HG03064 (cell line): ENCODE data around the gene KTI12.
"Not testable (repeated sequence)": the region's sequence is repeated elsewhere in the genome, so short reads cannot be mapped to it uniquely, and the experiment has no call there.

ENCODE experiments used
- ATAC-seq: cut with Tn5 transposase; IDR thresholded peaks from one replicate; pipeline ENCODE4 v1.9.1; 2021; ENCODE audit warnings: low read depth; ENCODE audit not compliant: unreplicated experiment

The KTI12 gene

DNA sequence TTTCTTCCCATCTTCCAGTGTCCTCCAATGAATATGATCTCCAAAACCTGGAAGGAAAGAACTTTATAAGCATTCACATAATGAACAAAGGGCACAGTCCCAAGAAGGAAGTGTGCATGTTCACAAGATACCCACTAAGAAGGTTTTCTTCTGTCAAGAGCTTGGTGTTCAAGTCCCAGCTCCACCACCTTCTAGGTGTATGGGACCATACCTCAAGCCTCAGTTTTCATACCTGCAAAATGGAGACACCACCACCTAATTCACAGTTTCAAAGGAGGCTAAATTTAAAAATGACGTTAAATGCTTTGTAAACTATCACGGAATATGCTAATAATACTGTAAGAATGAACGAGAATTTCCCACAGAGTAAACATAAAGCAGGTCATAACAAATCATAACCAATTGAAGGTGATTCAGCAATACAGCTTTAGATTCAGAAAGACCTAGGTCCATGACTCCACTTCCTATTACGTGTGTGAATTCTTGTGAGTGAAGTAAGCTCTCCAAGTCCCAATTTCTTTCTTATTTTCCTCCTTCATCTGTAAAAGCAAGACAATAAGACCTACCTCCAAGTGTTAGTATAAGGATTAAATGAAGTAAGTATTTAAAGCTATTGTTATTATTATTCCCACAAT, 8.1 kb upstream of the KTI12 start:
- ATAC-seq = no peak

DNA sequence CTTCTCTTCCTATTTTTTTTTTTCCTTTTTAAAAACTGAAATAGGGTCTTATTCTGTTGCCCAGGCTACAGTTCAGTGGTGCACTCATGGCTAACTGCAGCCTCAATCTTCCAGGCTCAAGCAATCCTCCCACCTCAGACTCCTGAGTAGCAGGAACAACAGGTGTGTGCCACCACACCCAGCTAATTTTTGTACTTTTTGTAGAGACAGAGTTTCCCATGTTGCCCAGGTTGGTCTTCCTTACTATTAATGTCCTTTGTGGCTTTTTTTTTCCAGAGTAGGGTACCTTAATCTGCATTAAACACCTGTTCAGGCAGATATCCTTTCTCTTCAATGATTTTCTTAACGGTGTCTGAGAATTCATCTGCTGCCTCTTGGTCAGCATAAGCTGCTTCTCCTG, 4.3 kb upstream of the KTI12 start:
- no peak for ATAC-seq

DNA sequence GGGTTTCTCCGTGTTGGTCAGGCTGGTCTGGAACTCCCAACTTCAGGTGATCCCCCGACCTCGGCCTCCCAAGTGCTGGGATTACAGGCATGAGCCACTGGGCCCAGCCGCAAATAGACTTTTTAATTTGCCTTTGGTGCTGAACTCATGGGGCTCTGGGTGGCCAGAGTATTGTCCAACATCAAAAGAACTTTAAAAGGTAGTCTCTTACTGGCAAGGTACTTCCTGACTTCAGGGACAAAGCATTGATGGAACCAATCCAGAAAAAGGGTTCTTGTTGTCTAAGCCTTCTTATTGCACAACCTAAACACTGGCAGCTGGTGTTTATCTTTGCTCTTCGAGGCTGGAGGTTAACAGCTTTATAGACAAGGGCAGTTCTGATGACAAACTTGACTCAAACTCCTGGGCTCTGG, 3.8 kb upstream of the KTI12 start:
- no peak for ATAC-seq

DNA sequence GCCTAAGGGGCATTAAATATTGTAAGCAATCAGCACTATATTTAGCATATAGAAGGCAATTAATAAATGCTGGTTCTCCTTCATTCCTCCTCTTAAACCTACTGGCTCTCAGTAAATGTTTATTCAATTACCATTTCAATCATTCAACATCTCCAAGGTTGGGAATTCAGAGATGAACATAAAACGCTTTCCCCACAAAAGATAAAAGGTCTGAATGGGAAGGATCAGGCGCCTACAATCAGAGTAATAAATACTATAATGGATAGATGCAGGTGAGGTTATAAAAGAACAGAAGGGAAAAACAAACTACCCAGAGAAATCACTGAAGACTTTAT, 407 bp upstream of the KTI12 start:
- ATAC-seq = no peak

DNA sequence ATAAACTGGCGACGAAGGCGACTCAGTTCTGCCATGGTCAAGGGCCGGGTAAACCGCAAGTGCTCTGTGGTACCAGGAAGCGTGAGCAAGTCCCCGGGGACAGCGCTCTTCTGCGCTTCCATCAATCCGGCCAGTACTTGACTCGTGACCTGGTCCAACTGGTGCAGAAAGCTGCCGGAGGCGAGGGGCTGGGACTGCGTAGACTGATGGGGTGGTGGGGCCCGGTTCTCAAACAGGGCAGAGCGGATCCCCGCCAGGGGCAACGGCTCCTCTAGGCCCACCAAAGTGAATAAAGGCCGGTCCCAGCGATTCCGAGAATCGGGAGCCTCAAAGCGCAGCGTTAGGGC, 852 bp downstream of the KTI12 start:
- peak; percentile 41 for ATAC-seq

DNA sequence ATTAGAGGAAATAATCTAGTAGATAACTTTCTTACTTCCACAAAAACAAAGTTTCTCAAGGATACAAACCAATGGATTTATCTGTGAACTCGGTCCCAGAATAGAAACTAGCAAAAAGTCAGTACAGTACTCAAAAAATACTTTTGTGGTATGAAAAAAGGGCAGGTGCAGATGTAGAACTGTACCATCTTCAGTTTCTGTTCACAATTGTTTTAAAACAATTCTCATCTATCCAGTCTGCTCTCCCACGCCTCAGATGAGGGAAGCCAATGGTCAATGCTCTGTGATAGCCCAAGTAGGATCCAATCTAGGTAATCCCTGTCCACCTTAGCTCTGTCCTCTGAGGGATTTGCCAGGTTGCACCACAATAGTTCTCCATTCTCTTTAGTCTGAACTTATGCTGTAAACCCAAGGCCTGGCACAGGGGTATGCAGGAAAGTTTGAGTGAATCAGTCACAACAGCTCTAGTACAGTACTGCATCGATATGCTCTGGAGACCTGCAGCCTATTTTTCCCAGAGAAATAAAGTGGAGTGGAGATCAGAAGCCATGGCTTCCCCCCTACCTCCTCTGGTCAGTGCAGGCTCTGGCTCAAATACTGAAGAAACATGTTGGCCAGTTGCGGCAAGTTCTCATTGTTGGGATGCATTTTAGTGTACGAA, 1.4 kb downstream of the KTI12 start:
- ATAC-seq = peak; percentile 32

DNA sequence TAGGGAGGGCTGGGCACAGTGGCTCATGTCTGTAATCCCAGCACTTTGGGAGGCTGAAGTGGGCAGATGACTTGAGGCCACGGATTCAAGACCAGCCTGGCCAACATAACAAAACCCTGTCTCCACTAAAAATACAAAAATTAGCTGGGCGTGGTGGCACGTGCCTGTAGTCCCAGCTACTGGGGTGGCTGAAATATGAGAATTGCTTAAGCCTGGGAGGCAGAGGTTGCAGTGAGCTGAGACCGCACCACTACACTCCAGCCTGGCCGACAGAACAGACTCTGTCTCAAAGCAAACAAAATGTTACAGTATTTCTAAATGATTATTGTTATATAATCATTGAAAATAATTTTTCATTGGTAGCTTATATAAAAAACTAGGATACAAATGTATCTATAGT, 4.8 kb downstream of the KTI12 start:
- ATAC-seq = not testable (repeated sequence)

DNA sequence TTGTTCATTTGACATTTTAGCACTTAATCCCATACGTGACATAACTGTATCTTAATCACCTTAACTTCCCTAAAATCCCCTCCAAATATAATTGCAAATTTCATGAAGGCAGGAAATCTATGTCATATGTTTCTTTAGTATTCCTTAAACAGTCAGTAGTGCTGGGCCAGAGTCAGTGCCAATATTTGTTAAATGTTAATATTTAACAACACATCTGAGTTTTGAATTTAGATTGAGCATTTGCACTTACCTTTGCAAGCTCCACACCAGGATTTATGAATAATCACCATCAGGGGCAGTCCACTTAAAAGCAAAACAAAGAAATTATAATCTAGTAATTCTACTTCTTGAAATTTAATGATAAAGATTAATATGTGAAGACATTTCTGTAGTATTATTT, 5.3 kb downstream of the KTI12 start:
- ATAC-seq = no peak

DNA sequence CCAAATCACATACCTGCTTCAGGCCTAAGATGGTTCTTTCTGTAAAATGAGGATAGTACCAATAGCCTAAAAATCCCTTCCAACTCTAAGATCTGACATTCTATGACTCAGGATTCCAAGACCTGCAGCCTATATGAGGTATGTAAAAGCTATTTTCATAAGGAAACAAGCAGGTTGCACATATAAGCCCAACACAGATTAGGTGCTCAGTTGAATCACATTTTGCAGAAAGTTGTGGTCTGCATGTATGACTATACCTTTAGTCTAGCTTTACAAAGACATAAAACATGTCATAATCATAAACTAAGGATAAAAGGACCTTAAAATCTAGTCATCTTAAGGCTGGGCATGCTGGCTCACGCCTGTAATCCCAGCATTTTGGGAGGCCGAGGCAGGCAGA, 7.3 kb downstream of the KTI12 start:
- no peak for ATAC-seq

DNA sequence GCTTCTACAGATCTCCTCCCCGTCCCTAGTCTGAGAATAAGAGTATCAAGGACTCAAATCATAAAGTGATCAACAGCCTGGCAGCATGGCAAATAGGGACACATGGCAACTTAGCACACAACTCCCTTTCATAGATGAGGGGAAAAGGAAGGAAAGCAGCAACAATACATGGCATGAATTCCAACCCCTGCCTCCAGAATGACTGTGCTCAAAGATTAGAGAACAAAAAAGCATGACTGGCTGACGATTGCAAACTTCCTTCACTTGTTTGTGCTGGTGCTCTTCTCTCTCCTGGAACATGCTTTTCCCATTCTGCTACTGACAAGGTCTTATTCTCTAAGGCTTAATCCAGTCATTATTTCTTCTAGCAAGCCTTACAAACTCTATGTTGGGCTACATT, 11.5 kb downstream of the KTI12 start:
- ATAC-seq = no peak

DNA sequence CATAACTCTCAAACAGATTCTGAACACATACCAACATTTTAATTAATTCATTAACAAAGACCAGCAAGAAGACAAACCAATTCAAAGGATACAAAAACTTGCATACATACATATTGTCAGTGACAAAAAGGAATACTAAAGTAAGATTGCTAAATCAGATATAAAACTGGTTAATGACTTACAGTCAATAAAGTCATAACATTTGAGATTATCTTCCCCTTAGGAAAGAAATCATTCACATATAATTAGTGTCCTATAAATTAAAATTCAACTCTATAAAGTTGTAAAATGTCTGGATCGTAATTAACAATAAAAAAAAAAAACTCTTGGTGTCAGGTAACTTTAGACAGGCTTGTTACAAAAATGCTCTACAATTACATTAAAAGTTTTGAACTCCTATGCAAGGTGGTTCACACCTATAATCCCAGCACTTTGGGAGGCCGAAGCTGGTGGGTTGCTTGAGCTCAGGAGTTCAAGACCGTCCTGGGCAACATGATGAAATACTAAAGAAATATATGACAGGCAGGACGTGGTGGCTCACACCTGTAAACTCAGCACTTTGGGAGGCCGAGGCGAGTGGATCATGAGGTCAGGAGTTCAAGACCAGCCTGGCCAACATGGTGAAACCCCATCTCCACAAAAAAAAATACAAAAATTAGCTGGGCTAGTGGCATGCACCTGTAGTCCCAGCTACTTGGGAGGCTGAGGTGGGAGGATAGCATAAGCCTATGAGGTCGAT, 25.4 kb downstream of the KTI12 start:
- ATAC-seq = no peak

DNA sequence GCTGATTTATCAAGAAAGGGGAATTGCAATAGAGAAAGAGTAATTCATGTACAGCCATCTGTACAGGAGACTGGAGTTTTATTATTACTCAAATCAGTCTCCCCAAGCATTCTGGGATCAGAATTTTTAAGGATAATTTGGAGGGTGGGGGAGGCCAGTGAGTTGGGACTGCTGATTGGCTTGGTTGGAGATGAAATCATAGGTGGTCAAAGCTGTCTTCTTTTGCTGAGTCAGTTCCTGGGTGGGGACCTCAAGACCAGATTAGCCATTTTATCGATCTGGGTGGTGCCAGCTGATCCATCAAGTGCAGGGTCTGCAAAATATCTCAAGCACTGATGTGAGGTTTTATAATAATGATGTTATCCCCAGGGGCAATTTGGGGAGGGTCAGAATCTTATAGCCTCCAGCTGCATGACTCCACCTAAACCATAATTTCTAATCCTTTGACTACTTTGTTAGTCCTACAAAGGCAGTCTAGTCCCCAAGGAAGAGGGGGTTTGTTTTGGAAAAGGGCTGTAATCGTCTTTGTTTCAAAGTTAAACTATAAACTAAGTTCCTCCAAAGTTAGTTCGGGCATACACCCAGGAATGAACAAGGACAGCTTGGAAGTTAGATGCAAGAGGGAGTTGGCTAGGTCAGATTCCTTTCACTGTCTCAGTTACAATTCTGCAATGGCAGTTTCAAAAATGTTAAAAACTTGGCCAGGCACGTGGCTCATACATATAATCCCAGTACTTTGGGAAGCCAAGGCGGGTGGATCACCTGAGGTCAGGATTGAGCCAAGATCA, 26.2 kb downstream of the KTI12 start:
- ATAC-seq = no peak

DNA sequence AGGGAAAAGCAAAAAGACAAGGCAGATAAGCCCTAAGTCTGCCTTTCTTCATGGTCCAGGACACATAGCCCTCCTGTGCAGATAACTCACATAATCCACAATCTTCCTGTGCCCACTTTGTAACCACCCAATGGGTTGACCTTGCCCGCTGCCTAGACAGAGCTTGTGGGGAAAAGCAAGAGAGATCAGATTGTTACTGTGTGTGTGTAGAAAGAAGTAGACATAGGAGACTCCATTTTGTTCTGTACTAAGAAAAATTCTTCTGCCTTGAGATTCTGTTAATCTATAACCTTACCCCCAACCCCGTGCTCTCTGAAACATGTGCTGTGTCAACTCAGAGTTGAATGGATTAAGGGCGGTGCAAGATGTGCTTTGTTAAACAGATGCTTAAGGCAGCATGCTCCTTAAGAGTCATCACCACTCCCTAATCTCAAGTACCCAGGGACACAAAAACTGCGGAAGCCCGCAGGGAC, 27.5 kb downstream of the KTI12 start:
- ATAC-seq = not testable (repeated sequence)

DNA sequence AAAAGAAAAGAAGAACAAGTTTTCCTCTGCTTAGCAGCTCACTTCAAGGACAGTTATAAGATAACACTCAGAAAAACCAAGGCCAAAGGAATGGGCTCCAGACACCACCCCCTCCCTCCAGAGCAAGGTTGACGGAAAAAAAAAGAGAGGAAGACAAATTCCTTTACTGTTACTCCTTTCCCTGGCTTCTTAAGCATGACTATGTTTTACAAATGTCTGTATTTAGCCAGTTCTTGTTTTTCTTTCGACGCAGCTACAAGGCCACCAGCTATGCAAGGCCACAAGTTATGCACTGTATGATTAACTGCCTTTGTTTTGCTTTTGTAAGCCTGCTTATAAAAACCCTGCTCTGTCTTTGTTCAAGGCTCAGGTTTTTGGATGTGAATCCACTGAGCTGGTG, 28.1 kb downstream of the KTI12 start:
- not testable (repeated sequence) for ATAC-seq

DNA sequence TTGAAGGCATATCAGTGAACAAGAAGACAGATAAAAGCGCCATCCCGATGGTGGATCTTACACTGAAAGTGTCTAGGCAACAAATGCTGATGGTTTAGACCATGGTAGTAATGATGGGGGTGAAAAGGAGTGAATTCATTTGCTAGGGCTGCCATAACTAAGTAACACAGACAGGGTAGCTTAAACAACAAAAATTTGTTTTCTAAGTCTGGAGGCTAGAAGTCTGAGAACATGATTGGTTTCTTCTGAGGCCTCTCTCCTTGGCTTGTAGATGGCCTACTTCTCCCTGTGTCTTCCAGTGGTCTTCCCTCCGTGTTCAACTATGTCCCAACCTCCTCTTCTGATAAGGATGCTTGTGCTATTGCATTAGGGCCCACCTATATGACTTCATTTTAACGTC, 29.7 kb downstream of the KTI12 start:
- ATAC-seq = no peak

DNA sequence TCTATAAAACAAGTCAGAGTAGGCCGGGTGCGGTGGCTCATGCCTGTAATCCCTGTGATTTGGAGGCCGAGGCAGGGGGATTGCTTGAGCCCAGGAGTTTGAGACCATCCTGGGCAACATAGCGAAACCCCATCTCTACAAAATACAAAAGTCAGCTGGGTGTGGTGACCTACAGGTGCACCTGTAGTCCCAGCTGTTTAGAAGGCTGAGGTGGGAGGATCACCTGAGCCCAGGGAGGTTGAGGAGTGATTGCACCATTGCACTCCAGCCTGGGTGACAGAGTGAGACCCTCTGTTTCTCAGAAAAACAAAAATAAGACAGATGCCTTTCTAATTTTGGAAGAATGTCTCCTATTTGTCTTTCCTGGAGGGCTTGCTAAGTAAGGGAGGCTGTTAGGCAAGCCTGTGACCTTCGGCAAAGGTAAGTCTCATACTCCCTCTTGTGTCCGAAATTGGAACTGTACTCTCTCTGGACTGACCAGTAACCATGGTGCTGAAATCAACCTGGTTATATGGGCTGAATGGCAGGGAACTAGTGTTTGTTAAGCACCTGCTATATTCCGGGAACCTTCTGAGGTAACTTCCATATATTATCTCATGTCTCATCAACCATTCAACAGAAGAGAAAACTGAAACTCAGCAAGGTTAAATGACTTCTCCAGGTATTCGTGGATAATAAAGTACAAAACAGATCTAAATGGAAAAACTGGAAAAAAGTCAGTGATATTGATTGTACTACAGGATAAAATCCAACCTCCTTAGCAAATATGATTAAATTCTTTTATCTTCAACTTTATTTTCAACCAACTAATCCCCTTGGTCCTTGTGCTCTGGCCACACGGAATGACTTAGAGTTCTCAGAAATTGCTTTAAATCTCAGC, 31.3 kb downstream of the KTI12 start:
- no peak for ATAC-seq

DNA sequence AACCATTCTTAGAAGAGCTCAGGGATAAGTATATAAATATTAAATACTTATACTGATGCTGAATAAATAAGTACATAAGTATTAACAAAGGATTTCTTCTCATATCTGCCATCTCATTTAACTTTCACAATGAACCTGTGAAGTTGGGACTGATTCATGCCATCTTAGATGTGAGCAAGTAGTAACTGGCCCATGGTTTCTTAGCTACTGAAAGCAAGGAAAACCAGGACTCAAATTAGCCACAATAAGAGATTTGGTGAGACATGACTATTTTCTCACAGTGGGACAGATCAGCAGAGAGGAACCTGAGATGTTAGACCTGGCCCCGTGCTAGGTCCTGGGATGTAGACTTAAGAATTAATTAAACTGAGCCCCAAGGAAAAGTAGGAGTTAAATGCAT, 34.9 kb downstream of the KTI12 start:
- no peak for ATAC-seq

DNA sequence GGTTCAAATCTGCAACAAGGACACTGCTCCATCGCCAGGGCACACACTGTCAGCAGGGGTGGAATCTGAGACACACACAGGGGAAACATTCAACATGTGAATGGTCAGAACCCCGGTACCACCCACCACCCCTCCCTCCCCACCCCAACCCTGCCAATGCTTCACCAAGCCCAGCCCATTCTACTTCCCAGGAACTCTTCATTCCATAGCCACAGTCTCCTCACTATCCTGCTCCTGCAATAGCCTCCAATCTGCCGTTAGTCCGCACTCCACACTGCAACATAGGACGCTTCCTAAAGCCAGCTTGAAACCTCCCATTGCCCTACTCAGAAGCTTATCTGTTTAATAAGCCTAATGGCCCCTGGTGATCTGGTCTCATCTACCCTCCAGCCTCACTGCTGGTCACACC, 35.6 kb downstream of the KTI12 start:
- ATAC-seq = no peak

DNA sequence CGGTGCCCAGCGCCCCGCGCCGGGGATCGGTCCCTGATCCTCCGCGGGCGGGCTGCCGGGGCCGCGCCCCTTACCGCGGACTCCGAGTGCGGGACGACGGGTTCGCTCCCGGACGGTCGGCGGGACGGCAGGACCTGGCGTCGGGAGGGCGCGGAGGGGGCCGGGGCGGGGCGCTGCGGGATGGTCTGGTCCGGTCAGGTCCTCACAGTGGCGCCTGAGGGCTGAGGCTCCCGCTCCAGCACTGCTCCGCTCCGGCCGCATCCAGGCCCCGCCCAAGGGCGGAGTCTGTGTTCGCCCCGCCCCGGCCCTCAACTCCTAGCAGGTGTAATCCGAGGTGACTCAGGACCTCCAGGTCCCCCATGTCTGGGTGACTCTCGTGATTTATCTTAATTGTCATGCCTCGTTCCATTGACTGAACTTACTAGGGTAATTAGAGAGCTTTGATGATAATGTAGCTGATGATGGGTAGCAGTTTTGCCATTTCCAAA, 43.1 kb downstream of the KTI12 start, which contains the start of gene RAB3B:
Gene RAB3B, minus strand, starts transcription at position 223 of the 488 bp plus-strand sequence. CDS start 13,583 bp downstream, outside the sequence.
- no peak for ATAC-seq
